HG02588 (cell line): ENCODE measurements around the gene SSBP3.
"Not testable (repeated sequence)": the region's sequence is repeated elsewhere in the genome, so short reads cannot be mapped to it uniquely, and the experiment has no call there.

Experiments
- ATAC-seq: cut with Tn5 transposase; IDR thresholded peaks from one replicate; pipeline ENCODE4 v1.9.1; 2021; ENCODE audit warnings: mild to moderate bottlenecking, moderate library complexity; ENCODE audit not compliant: unreplicated experiment

SSBP3 gene

DNA sequence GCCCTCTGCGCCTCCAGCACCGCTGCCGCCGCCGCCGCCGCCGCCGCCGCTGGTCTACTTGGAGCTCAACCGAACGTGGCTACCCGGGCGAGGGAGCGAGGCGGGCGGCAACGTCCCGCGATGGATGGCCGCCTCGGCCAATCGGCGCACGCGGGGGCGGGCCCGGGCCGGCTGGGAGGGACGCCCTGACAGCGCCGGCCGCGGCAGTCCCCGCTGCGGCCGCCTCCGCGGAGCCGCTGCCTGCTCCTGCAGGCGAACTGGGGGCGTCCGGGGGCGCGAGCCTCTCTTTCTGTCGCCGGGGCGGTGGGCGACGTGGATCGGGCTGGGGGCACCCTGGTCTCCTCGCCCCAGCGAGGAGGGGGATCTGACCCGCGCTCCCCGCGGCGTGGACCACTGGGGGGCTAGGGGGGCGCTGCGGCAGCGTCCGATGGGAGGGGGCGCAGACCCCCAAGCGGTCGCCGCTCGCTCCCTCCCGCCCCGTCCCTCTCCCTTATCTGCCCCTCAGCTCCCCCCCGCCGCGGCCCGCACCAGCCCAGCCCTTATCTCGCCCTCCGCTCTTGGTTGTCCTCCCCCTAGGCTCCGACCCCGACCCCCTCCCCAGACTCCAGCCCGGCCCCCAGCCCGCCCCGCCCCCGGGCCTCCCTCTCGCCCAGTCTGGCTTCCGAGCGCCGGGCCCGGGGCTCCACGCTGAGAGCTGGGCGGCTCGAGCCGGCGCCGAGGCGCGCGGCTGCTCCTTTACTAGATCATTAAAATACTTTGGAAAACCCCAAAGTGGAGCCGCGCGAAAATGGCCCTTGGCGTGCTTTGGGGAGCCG is at the start of gene SSBP3:
Gene SSBP3, minus strand, starts transcription at position 56 of the 815 bp plus-strand sequence.
- peak; percentile 86 for ATAC-seq

- ATAC-seq = no peak
Measured at GRCh38 chr1:54453509-54453908, 47.3 kb upstream of the SSBP3 start.

DNA sequence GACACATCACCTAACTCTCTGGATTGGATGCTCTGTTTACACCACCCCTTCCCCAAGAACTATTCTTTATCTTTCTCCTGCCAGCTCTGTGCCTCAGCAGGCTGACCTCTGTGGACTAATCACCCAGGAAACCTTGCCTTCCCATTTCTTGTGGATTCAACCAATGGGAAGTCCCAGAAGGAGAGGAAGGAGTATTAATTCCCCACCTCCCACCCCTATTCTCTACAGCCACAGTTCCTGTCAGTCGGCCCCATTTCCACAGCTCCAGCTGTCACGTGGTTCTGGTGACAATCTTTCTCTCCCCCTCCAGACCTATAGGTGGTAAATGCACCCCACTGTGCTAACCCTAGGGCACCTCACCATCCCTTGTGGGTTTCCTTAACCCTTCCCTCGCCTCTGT is 46.8 kb upstream of the SSBP3 start:
- no peak for ATAC-seq

- not testable (repeated sequence) for ATAC-seq
Measured at GRCh38 chr1:54449431-54449830, 43.2 kb upstream of the SSBP3 start.

GRCh38 chr1:54448801-54449200 is 42.6 kb upstream of the SSBP3 start:
- ATAC-seq = not testable (repeated sequence)

DNA sequence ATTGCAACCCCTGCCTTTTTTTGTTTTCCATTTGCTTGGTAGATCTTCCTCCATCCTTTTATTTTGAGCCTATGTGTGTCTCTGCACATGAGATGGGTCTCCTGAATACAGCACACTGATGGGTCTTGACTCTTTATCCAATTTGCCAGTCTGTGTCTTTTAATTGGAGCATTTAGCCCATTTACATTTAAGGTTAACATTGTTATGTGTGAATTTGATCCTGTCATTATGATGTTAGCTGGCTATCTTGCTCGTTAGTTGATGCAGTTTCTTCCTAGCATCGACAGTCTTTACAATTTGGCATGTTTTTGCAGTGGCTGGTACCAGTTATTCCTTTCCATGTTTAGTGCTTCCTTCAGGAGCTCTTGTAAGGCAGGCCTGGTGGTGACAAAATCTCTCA is 40.9 kb upstream of the SSBP3 start:
- ATAC-seq = not testable (repeated sequence)

DNA sequence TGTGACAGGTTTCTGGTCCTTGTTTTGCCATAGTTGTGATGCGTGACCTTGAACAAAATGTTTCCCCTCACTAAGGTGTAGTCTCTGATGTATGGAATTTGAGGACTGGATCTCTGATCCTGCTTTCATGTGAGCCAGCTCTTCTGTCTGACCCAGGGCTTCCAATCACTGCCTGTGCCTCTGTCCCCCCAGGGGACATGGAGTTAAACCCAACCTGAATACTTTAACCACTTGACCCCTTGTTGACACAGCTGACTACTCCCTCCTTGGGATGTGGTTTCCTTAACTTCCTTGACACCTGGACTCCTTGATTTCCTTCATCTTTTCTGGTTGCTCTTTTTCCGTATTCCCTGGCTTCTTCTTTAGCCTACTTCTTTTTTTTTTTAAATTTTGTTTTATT is 36.0 kb upstream of the SSBP3 start:
- ATAC-seq = no peak

- ATAC-seq = no peak
Measured at GRCh38 chr1:54439550-54440223, 33.5 kb upstream of the SSBP3 start.

- ATAC-seq = no peak
Measured at GRCh38 chr1:54437783-54438182, 31.6 kb upstream of the SSBP3 start.

- ATAC-seq = no peak
Measured at GRCh38 chr1:54436826-54437225, 30.6 kb upstream of the SSBP3 start.

DNA sequence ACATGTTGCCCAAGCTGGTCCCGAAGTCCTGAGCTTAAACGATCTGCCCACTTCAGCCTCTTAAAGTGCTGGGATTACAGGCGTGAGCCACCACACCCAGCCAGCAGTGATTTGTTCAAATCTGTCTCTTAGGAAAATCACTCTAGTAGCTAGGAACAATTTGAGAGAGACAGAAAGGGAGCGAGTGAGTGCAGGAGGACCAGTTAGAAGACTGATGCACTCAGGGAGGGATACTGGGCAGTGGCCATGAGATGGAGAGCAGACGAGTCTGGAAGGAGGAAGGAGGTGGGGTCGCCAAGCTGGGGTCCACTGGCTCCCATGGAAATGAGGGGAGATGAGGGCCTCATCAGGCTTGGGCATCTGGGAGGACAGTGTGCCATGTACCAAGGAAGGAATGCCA is 23.6 kb upstream of the SSBP3 start:
- ATAC-seq = no peak

DNA sequence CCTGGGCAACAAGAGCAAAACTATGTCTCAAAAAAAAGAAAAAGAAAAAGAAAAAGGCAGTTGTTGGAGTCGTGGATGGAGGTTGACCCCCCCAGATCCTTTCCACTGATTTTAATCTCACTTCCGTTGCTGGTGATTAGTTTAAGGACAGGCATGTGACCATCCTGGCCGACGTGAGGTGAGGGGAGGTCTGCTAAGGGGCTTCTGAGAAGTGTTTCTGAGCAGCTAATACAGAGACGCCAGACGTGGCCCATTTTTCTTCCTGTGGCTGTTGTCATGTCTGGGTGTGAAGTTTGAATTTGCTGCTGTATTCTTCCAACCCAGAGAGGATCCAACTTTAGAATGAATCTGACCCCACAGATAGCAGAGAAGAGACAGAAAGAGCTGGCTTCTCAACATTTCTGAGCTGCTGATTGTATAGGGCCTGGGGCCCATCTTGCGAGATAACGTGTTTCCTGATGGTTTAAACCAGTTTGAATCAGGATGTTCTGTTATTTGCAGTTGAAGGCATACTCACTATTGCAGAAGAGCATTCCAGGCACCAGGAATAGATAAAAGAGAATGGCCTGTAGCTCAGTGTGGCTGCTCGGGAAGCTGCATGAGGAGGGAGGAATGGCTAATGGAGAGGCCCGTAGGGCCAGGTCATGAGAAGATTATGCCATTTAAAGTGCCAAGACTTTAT is 22.8 kb upstream of the SSBP3 start:
- no peak for ATAC-seq

DNA sequence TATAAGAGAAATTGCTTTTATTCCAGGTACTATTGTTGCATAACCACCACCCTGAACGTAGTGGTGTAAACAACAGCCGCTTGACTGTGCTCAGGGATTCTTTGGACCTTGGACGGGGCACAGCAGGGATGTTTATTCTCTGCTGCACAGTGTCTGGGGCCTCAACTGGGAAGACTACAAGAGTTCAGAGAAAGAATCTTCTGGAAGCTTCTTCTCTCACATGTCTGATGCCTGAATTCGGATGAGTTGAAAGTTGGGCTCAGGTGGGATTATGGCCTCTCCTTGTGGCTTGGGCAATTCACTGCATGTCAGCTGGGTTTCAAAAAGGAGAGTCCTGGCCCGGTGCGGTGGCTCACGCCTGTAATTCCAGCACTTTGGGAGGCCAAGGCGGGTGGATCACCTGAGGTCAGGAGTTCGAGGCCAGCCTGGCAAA is 19.0 kb upstream of the SSBP3 start:
- ATAC-seq = no peak

- no peak for ATAC-seq
Measured at GRCh38 chr1:54424398-54424797, 18.2 kb upstream of the SSBP3 start.

DNA sequence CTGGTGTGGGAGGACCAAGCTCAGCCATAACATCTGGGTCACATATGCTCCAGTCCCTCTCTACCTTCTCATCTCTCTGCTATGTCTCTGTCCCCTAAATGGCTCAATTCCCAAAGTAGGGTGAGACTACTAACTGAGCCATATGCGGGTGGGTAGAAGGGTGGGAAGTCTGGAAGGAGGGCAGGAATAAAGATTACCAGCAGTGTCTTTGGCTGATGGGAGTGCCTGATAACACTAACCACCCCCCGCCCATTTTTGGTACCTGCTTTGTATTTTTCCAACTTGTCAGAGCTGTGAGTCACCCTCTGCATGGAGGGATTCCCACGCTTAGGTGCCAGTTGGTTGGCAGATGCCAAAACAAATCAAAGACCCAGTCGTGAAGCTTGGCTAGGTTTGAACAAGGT is 14.9 kb upstream of the SSBP3 start:
- no peak for ATAC-seq

GRCh38 chr1:54418598-54418997 is 12.4 kb upstream of the SSBP3 start:
- ATAC-seq = not testable (repeated sequence)

- no peak for ATAC-seq
Measured at GRCh38 chr1:54417123-54417522, 10.9 kb upstream of the SSBP3 start.

DNA sequence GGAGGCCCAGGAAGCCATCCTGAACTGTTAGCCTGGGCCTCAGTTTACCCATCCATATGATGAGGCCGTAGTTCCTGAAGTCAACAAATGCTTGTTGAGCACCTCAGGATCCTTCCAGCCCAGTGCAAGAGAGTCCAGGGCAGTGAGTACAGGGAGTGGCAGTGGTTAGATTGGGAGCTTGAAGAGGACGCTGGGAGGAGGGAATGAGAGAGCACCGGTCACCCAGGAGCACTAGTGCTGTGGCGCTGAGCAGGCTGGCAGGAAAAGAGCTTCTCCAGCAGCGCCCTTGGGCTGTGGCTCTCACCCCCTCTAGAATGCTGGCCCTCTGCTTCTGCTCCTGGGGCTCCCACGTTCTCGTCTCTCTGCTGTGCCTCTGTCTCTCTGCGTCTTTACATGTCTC is 10.2 kb upstream of the SSBP3 start:
- ATAC-seq = no peak

DNA sequence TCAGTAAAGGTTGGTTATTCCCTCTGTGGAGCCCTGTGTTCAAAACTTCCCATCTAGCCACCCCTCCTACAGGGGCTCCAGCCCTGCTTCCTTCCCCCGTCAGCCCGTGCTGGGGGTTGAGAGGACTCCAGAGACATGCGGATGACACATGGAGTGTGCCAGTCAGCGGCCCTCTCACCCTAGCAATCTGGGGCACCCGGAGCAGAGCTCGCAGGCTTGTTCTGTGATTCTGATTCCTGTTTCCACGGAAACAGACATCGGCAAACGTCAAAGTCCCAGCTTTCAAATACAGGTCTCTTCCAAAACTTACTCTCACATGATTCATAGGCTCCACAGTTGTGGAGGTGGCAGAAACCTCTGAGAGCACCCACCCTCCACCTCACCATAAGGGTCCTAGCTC is 9.8 kb upstream of the SSBP3 start:
- no peak for ATAC-seq

- no peak for ATAC-seq
Measured at GRCh38 chr1:54415533-54415932, 9.3 kb upstream of the SSBP3 start.

DNA sequence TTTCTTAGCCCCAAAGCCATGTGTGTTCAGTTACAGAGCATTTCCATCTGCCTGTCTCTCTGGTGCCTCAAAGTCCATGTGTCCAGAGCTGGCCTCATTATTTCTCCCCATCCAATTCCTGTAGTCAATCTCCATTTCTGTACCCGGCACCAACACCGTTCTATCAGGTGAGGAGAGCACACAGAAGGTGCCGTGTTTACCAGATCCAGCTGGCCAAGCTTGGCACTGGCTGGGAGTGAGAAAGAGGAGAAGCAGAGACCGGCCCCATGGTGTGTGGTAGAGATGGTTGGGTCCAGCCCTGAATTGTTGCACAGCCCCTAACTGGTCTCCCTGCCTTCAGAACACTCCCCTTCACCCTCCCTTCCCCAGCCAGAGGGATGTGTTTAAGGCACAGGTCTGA is 7.5 kb upstream of the SSBP3 start:
- ATAC-seq = no peak

- no peak for ATAC-seq
Measured at GRCh38 chr1:54413295-54413694, 7.1 kb upstream of the SSBP3 start.
